GM23338 (cell line): ENCODE data around the gene SIDT2. TPM values are rescaled to one million over a fixed set of nuclear protein-coding genes. Genes with fewer than 3 reads are reported as not detected.

Source experiments
- ATAC-seq: fragments of 200-7000 bp; cut with Tn5 transposase; 3 replicates; pipeline ENCODE4 v1.9.1; 2020
- DNase-seq: peaks from one replicate; pipeline ENCODE4 v3.0.0-alpha.2; 2015; ENCODE audit warnings: low spot score
- H2AFZ ChIP-seq: fragments of 200-600 bp; sonication (generic); 2 replicates; pipeline ENCODE4 v1.8.0; 2016; ENCODE audit warnings: antibody characterized with exemption, mild to moderate bottlenecking, moderate library complexity
- H3F3A ChIP-seq: fragments of 200-600 bp; sonication (generic); replicated peaks from 2 replicates; pipeline ENCODE4 v1.8.0; 2017; ENCODE audit warnings: antibody characterized with exemption, mixed run types, low read depth
- H3K27ac ChIP-seq: fragments of 200-600 bp; sonication (generic); 2 replicates; pipeline ENCODE4 v1.6.1; 2016; ENCODE audit warnings: low read depth
- H3K27me3 ChIP-seq: fragments of 200-600 bp; sonication (generic); 2 replicates; pipeline ENCODE4 v1.8.0; 2016; ENCODE audit warnings: mild to moderate bottlenecking, mixed run types, moderate library complexity; ENCODE audit not compliant: insufficient read depth
- H3K36me3 ChIP-seq: fragments of 200-600 bp; sonication (generic); 2 replicates; pipeline ENCODE4 v1.8.0; 2016; ENCODE audit warnings: mild to moderate bottlenecking; ENCODE audit not compliant: insufficient read depth
- H3K4me1 ChIP-seq: fragments of 200-600 bp; sonication (generic); 2 replicates; pipeline ENCODE4 v1.8.0; 2016; ENCODE audit warnings: mild to moderate bottlenecking, moderate library complexity; ENCODE audit not compliant: insufficient read depth
- H3K4me2 ChIP-seq: fragments of 200-600 bp; sonication (generic); 2 replicates; pipeline ENCODE4 v1.7.1; 2017; ENCODE audit warnings: mixed run types
- H3K4me3 ChIP-seq: fragments of 200-600 bp; sonication (generic); 2 replicates; pipeline ENCODE4 v1.6.1; 2016; ENCODE audit warnings: mixed run types
- H3K79me2 ChIP-seq: fragments of 200-600 bp; sonication (generic); replicated peaks from 2 replicates; pipeline ENCODE4 v1.8.0; 2017; ENCODE audit warnings: mild to moderate bottlenecking; ENCODE audit not compliant: insufficient read depth
- H3K9me2 ChIP-seq: fragments of 200-600 bp; sonication (generic); 2 replicates; pipeline ENCODE4 v1.8.0; 2017; ENCODE audit not compliant: insufficient read depth
- H4K20me1 ChIP-seq: fragments of 200-600 bp; sonication (generic); replicated peaks from 2 replicates; pipeline ENCODE4 v1.8.0; 2017; ENCODE audit warnings: mild to moderate bottlenecking; ENCODE audit not compliant: insufficient read depth
- H3K27ac Mint-ChIP-seq: 2 replicates; pipeline ENCODE4 v1.8.0; 2020; ENCODE audit warnings: inconsistent platforms, mild to moderate bottlenecking, moderate library complexity, mixed read lengths
- H3K27me3 Mint-ChIP-seq: 3 replicates; pipeline ENCODE4 v1.8.0; 2022; ENCODE audit warnings: low read depth, mild to moderate bottlenecking, moderate library complexity, mixed read lengths, inconsistent platforms; ENCODE audit not compliant: insufficient read depth, poor library complexity
- H3K36me3 Mint-ChIP-seq: 3 replicates; pipeline ENCODE4 v1.8.0; 2021; ENCODE audit warnings: low read depth, mild to moderate bottlenecking, inconsistent platforms, moderate library complexity, mixed read lengths
- H3K4me1 Mint-ChIP-seq: 3 replicates; pipeline ENCODE4 v1.8.0; 2020; ENCODE audit warnings: mild to moderate bottlenecking, inconsistent platforms, mixed read lengths
- H3K4me3 Mint-ChIP-seq: 3 replicates; pipeline ENCODE4 v1.8.0; 2021; ENCODE audit warnings: moderate library complexity, mild to moderate bottlenecking, inconsistent platforms, mixed read lengths
- H3K9me3 Mint-ChIP-seq: 3 replicates; pipeline ENCODE4 v1.8.0; 2020; ENCODE audit warnings: moderate library complexity, mild to moderate bottlenecking, inconsistent platforms, mixed read lengths
- ETS1 ChIP-seq: IDR thresholded peaks from 2 replicates; pipeline ENCODE4 v1.6.1; 2016; ENCODE audit warnings: antibody characterized with exemption
- EZH2 ChIP-seq: fragments of 200-600 bp; sonication (generic); IDR thresholded peaks from one replicate; pipeline ENCODE4 v1.8.0; 2017; ENCODE audit warnings: antibody characterized with exemption, mild to moderate bottlenecking, low read depth; ENCODE audit not compliant: unreplicated experiment
- EZH2phosphoT487 ChIP-seq: fragments of 200-600 bp; sonication (generic); IDR thresholded peaks from one replicate; pipeline ENCODE4 v1.8.1; 2018; ENCODE audit warnings: antibody characterized with exemption; ENCODE audit not compliant: unreplicated experiment
- JUNB ChIP-seq: IDR thresholded peaks from one replicate; pipeline ENCODE4 v1.6.1; 2016; ENCODE audit warnings: antibody characterized with exemption; ENCODE audit not compliant: unreplicated experiment
- NANOG ChIP-seq: IDR thresholded peaks from 2 replicates; pipeline ENCODE4 v1.6.1; 2016; ENCODE audit warnings: antibody characterized with exemption, borderline replicate concordance
- REST ChIP-seq: IDR thresholded peaks from one replicate; pipeline ENCODE4 v1.6.1; 2018; ENCODE audit warnings: antibody characterized with exemption; ENCODE audit not compliant: unreplicated experiment
- polyA plus RNA-seq: library from polyadenylated mRNA; unstranded; fragments of >200 nt; fragmentation: Nextera tagmentation; extraction: Ambion mirVana; gene quantifications from 2 replicates; pipeline ENCODE4 v1.2.1, GENCODE V29; 2016
- total RNA-seq: library from RNA; depleted of rRNA; stranded (reverse); fragments of >200 nt; shearing (Covaris generic); gene quantifications from 2 replicates; pipeline ENCODE4 v1.2.3, GENCODE V29; 2014
- TF ChIP-seq, protein P1 (sequence below), 2 experiments: fragments of 200-600 bp in 1 of 2; sonication (generic) in 1 of 2; conservative IDR thresholded peaks; 2 replicates each; pipeline versions ENCODE4 v1.5.1 to v1.6.1; 2016 to 2017; ENCODE audit warnings: antibody characterized with exemption in 2 of 2, low read depth in 2 of 2, mild to moderate bottlenecking in 2 of 2, moderate library complexity in 1 of 2
- TF ChIP-seq, protein P2 (sequence below): fragments of 250-450 bp; sonication (Bioruptor Pico); IDR thresholded peaks from 2 replicates; pipeline ENCODE4 v1.5.0; 2020; ENCODE audit warnings: mild to moderate bottlenecking, moderate library complexity

SIDT2 gene
- total and polyA plus RNA-seq, 2 experiments from 2014 or later = 7.5 to 12.1 TPM

DNA sequence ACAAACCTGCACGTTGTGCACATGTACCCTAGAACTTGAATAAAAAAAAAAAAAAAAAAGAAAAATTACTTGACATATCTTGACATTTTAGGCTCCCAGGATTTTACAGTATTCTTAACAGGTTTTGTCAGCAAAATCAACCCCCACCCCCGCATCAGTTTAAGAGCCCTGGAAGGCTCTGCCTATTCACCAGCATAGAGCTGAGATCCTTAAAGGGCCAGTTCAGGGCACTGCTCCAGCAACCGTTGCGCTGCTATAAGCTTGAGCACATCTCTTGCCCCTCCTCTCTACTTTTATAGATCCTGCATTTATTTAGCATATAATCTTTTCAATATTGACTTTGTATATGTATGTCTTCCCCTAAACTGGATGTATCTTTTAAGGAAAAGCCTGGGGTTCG lies 35.2 kb upstream of the SIDT2 start:
- Mint-ChIP-seq H3K27me3 (peaks cover 17% of the 10 kb centered on the region), H3K9me3 (no peaks in the 10 kb centered on the region; the same call in 2 of the 3 replicates), H3K36me3 (peaks cover 37% of the 10 kb centered on the region), H3K27ac (peak overlapping the region; percentile 96), H3K4me1 (peaks cover 28% of the 10 kb centered on the region), H3K4me3 (peak overlapping the region; percentile 97)
- Histone ChIP-seq H3K4me1 (peaks cover 17% of the 10 kb centered on the region), H3K9me2 (no peaks in the 10 kb centered on the region), H3K4me2 (peak overlapping the region; percentile 98), H3F3A (peaks cover 11% of the 10 kb centered on the region; the same call in 1 of the 2 replicates), H3K36me3 (peaks cover 13% of the 10 kb centered on the region), H4K20me1 (peaks cover 34% of the 10 kb centered on the region), H3K79me2 (peaks cover 39% of the 10 kb centered on the region), H3K4me3 (peak overlapping the region; percentile 100), H2AFZ (peak overlapping the region; percentile 96), H3K27me3 (no peaks in the 10 kb centered on the region), H3K27ac (peak overlapping the region; percentile 95)
- peak; percentile 72 for DNase-seq
- TF ChIP-seq, protein P1, sequence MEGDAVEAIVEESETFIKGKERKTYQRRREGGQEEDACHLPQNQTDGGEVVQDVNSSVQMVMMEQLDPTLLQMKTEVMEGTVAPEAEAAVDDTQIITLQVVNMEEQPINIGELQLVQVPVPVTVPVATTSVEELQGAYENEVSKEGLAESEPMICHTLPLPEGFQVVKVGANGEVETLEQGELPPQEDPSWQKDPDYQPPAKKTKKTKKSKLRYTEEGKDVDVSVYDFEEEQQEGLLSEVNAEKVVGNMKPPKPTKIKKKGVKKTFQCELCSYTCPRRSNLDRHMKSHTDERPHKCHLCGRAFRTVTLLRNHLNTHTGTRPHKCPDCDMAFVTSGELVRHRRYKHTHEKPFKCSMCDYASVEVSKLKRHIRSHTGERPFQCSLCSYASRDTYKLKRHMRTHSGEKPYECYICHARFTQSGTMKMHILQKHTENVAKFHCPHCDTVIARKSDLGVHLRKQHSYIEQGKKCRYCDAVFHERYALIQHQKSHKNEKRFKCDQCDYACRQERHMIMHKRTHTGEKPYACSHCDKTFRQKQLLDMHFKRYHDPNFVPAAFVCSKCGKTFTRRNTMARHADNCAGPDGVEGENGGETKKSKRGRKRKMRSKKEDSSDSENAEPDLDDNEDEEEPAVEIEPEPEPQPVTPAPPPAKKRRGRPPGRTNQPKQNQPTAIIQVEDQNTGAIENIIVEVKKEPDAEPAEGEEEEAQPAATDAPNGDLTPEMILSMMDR (conservative IDR thresholded peaks at IDR 0.05; ENCODE audit: low read depth in 2 of 2) = no peak
- TF ChIP-seq EZH2 (no peak), REST (no peak), ETS1 (no peak), EZH2phosphoT487 (no peak), NANOG (no peak), JUNB (no peak)
- TF ChIP-seq, protein P2, sequence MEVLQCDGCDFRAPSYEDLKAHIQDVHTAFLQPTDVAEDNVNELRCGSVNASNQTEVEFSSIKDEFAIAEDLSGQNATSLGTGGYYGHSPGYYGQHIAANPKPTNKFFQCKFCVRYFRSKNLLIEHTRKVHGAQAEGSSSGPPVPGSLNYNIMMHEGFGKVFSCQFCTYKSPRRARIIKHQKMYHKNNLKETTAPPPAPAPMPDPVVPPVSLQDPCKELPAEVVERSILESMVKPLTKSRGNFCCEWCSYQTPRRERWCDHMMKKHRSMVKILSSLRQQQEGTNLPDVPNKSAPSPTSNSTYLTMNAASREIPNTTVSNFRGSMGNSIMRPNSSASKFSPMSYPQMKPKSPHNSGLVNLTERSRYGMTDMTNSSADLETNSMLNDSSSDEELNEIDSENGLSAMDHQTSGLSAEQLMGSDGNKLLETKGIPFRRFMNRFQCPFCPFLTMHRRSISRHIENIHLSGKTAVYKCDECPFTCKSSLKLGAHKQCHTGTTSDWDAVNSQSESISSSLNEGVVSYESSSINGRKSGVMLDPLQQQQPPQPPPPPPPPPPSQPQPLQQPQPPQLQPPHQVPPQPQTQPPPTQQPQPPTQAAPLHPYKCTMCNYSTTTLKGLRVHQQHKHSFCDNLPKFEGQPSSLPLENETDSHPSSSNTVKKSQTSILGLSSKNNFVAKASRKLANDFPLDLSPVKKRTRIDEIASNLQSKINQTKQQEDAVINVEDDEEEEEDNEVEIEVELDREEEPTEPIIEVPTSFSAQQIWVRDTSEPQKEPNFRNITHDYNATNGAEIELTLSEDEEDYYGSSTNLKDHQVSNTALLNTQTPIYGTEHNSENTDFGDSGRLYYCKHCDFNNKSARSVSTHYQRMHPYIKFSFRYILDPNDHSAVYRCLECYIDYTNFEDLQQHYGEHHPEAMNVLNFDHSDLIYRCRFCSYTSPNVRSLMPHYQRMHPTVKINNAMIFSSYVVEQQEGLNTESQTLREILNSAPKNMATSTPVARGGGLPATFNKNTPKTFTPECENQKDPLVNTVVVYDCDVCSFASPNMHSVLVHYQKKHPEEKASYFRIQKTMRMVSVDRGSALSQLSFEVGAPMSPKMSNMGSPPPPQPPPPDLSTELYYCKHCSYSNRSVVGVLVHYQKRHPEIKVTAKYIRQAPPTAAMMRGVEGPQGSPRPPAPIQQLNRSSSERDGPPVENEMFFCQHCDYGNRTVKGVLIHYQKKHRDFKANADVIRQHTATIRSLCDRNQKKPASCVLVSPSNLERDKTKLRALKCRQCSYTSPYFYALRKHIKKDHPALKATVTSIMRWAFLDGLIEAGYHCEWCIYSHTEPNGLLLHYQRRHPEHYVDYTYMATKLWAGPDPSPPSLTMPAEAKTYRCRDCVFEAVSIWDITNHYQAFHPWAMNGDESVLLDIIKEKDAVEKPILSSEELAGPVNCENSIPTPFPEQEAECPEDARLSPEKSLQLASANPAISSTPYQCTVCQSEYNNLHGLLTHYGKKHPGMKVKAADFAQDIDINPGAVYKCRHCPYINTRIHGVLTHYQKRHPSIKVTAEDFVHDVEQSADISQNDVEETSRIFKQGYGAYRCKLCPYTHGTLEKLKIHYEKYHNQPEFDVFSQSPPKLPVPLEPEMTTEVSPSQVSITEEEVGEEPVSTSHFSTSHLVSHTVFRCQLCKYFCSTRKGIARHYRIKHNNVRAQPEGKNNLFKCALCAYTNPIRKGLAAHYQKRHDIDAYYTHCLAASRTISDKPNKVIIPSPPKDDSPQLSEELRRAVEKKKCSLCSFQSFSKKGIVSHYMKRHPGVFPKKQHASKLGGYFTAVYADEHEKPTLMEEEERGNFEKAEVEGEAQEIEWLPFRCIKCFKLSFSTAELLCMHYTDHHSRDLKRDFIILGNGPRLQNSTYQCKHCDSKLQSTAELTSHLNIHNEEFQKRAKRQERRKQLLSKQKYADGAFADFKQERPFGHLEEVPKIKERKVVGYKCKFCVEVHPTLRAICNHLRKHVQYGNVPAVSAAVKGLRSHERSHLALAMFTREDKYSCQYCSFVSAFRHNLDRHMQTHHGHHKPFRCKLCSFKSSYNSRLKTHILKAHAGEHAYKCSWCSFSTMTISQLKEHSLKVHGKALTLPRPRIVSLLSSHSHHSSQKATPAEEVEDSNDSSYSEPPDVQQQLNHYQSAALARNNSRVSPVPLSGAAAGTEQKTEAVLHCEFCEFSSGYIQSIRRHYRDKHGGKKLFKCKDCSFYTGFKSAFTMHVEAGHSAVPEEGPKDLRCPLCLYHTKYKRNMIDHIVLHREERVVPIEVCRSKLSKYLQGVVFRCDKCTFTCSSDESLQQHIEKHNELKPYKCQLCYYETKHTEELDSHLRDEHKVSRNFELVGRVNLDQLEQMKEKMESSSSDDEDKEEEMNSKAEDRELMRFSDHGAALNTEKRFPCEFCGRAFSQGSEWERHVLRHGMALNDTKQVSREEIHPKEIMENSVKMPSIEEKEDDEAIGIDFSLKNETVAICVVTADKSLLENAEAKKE = no peak
- ATAC-seq = peak; percentile 56
